ENCODE results near the gene KRT71. TPM values are rescaled to one million over a fixed set of nuclear protein-coding genes. Genes with fewer than 3 reads are reported as not detected.
"Not testable (repeated sequence)": the region's sequence is repeated elsewhere in the genome, so short reads cannot be mapped to it uniquely, and the experiment has no call there.

The KRT71 gene
- polyA plus RNA-seq, 3 donors = not detected

- DNase-seq (ENCODE audit: extremely low read depth in 1 of 11, low read depth in 9 of 11, low spot score in 4 of 11) = no peak
These were observed 37.7 kb downstream of the KRT71 start for GRCh38 chr12:52515319-52515646.

GRCh38 chr12:52514471-52515318 is 38.2 kb downstream of the KRT71 start:
- DNase-seq (ENCODE audit: extremely low read depth in 1 of 11, low read depth in 9 of 11, low spot score in 4 of 11) = no peak

GRCh38 chr12:52513736-52514135 is 39.2 kb downstream of the KRT71 start:
- no peak for DNase-seq (ENCODE audit: extremely low read depth in 1 of 11, low read depth in 9 of 11, low spot score in 4 of 11)

- no peak for DNase-seq (ENCODE audit: extremely low read depth in 1 of 11, low read depth in 9 of 11, low spot score in 4 of 11)
These were observed 44.7 kb downstream of the KRT71 start for GRCh38 chr12:52508211-52508610.

GRCh38 chr12:52506858-52507715 is 45.9 kb downstream of the KRT71 start:
- peak in 7 of 11 donors; percentile 4 to 17 (median 9) for DNase-seq (ENCODE audit: extremely low read depth in 1 of 11, low read depth in 9 of 11, low spot score in 4 of 11)

- DNase-seq (ENCODE audit: extremely low read depth in 1 of 11, low read depth in 9 of 11, low spot score in 4 of 11) = no peak
These were observed 50.1 kb downstream of the KRT71 start for GRCh38 chr12:52502877-52503276.

GRCh38 chr12:52501490-52501889 is 51.5 kb downstream of the KRT71 start:
- no peak for DNase-seq (ENCODE audit: extremely low read depth in 1 of 11, low read depth in 9 of 11, low spot score in 4 of 11)

- not testable (repeated sequence) for DNase-seq (ENCODE audit: extremely low read depth in 1 of 11, low read depth in 9 of 11, low spot score in 4 of 11)
These were observed 52.4 kb downstream of the KRT71 start for GRCh38 chr12:52500574-52500973.

- no peak for DNase-seq (ENCODE audit: extremely low read depth in 1 of 11, low read depth in 9 of 11, low spot score in 4 of 11)
These were observed 53.0 kb downstream of the KRT71 start for GRCh38 chr12:52499806-52500560.

- no peak for DNase-seq (ENCODE audit: extremely low read depth in 1 of 11, low read depth in 9 of 11, low spot score in 4 of 11)
These were observed 54.0 kb downstream of the KRT71 start for GRCh38 chr12:52498946-52499345.

- DNase-seq (ENCODE audit: extremely low read depth in 1 of 11, low read depth in 9 of 11, low spot score in 4 of 11) = no peak
These were observed 55.0 kb downstream of the KRT71 start for GRCh38 chr12:52497975-52498374.

GRCh38 chr12:52496590-52497071 is 56.3 kb downstream of the KRT71 start:
- no peak for DNase-seq (ENCODE audit: extremely low read depth in 1 of 11, low read depth in 9 of 11, low spot score in 4 of 11)

- no peak for DNase-seq (ENCODE audit: extremely low read depth in 1 of 11, low read depth in 9 of 11, low spot score in 4 of 11)
These were observed 56.9 kb downstream of the KRT71 start for GRCh38 chr12:52496054-52496453.

- DNase-seq (ENCODE audit: extremely low read depth in 1 of 11, low read depth in 9 of 11, low spot score in 4 of 11) = peak in 7 of 11 donors; percentile 10 to 36 (median 17)
These were observed 57.6 kb downstream of the KRT71 start for GRCh38 chr12:52495389-52495788.

GRCh38 chr12:52494518-52494917 is 58.4 kb downstream of the KRT71 start:
- no peak for DNase-seq (ENCODE audit: extremely low read depth in 1 of 11, low read depth in 9 of 11, low spot score in 4 of 11)

- no peak for DNase-seq (ENCODE audit: extremely low read depth in 1 of 11, low read depth in 9 of 11, low spot score in 4 of 11)
These were observed 58.8 kb downstream of the KRT71 start for GRCh38 chr12:52494100-52494499.

Data from renal cortex interstitium (tissue), 11 donors.